H54 (cell line): Measurements from ENCODE around the gene TDRD1.

ENCODE experiments used
- DNase-seq: peaks from one replicate; pipeline ENCODE4 v3.0.0; 2011; ENCODE audit warnings: low spot score, mixed read lengths; ENCODE audit not compliant: insufficient read length
- FAIRE-seq: peaks from 3 replicates; lab custom pipeline; 2011; peaks lifted over from hg19 to GRCh38; lab: Jason Lieb, UNC
- POLR2A ChIP-seq: IDR thresholded peaks from 2 replicates; pipeline ENCODE4 v1.6.1; 2011; ENCODE audit warnings: low read depth, mild to moderate bottlenecking, low read length

The TDRD1 gene

GRCh38 chr10:114274616-114275453 lies 95.7 kb downstream of the TDRD1 start:
- no peak for TF ChIP-seq POLR2A
- DNase-seq, result no peak
- FAIRE-seq, result no peak

- TF ChIP-seq POLR2A, result no peak
- FAIRE-seq, result no peak
- no peak for DNase-seq
These were observed 96.9 kb downstream of the TDRD1 start for GRCh38 chr10:114276066-114276465.

- DNase-seq (no peak), FAIRE-seq (no peak)
- TF ChIP-seq POLR2A, result no peak
These were observed 97.5 kb downstream of the TDRD1 start for GRCh38 chr10:114276671-114277070.

GRCh38 chr10:114278140-114278883 lies 99.2 kb downstream of the TDRD1 start:
- FAIRE-seq (no peak), DNase-seq (no peak)
- no peak for TF ChIP-seq POLR2A

GRCh38 chr10:114278884-114279191 lies 99.7 kb downstream of the TDRD1 start:
- no peak for TF ChIP-seq POLR2A
- no peak for FAIRE-seq
- DNase-seq, result no peak

- TF ChIP-seq POLR2A, result no peak
- DNase-seq, result no peak
- FAIRE-seq, result no peak
These were observed 100.1 kb downstream of the TDRD1 start for GRCh38 chr10:114279289-114279688.

- no peak for FAIRE-seq
- no peak for DNase-seq
- no peak for TF ChIP-seq POLR2A
These were observed 100.9 kb downstream of the TDRD1 start for GRCh38 chr10:114279901-114280644.

GRCh38 chr10:114281006-114281405 lies 101.9 kb downstream of the TDRD1 start:
- TF ChIP-seq POLR2A, result no peak
- no peak for DNase-seq
- FAIRE-seq, result no peak

GRCh38 chr10:114281461-114281860 lies 102.3 kb downstream of the TDRD1 start:
- no peak for TF ChIP-seq POLR2A
- no peak for FAIRE-seq
- no peak for DNase-seq
